GM23338 (cell line): ENCODE results near the gene RYR2. TPM values are rescaled to one million over a fixed set of nuclear protein-coding genes. Genes with fewer than 3 reads are reported as not detected.

Experiments used
- ATAC-seq: fragments of 200-7000 bp; cut with Tn5 transposase; 3 replicates; pipeline ENCODE4 v1.9.1; 2020
- DNase-seq: peaks from one replicate; pipeline ENCODE4 v3.0.0-alpha.2; 2015; ENCODE audit warnings: low spot score
- H2AFZ ChIP-seq: fragments of 200-600 bp; sonication (generic); 2 replicates; pipeline ENCODE4 v1.8.0; 2016; ENCODE audit warnings: antibody characterized with exemption, mild to moderate bottlenecking, moderate library complexity
- H3F3A ChIP-seq: fragments of 200-600 bp; sonication (generic); replicated peaks from 2 replicates; pipeline ENCODE4 v1.8.0; 2017; ENCODE audit warnings: antibody characterized with exemption, mixed run types, low read depth
- H3K27ac ChIP-seq: fragments of 200-600 bp; sonication (generic); 2 replicates; pipeline ENCODE4 v1.6.1; 2016; ENCODE audit warnings: low read depth
- H3K27me3 ChIP-seq: fragments of 200-600 bp; sonication (generic); 2 replicates; pipeline ENCODE4 v1.8.0; 2016; ENCODE audit warnings: mild to moderate bottlenecking, mixed run types, moderate library complexity; ENCODE audit not compliant: insufficient read depth
- H3K36me3 ChIP-seq: fragments of 200-600 bp; sonication (generic); 2 replicates; pipeline ENCODE4 v1.8.0; 2016; ENCODE audit warnings: mild to moderate bottlenecking; ENCODE audit not compliant: insufficient read depth
- H3K4me1 ChIP-seq: fragments of 200-600 bp; sonication (generic); 2 replicates; pipeline ENCODE4 v1.8.0; 2016; ENCODE audit warnings: mild to moderate bottlenecking, moderate library complexity; ENCODE audit not compliant: insufficient read depth
- H3K4me2 ChIP-seq: fragments of 200-600 bp; sonication (generic); 2 replicates; pipeline ENCODE4 v1.7.1; 2017; ENCODE audit warnings: mixed run types
- H3K4me3 ChIP-seq: fragments of 200-600 bp; sonication (generic); 2 replicates; pipeline ENCODE4 v1.6.1; 2016; ENCODE audit warnings: mixed run types
- H3K79me2 ChIP-seq: fragments of 200-600 bp; sonication (generic); replicated peaks from 2 replicates; pipeline ENCODE4 v1.8.0; 2017; ENCODE audit warnings: mild to moderate bottlenecking; ENCODE audit not compliant: insufficient read depth
- H3K9me2 ChIP-seq: fragments of 200-600 bp; sonication (generic); 2 replicates; pipeline ENCODE4 v1.8.0; 2017; ENCODE audit not compliant: insufficient read depth
- H4K20me1 ChIP-seq: fragments of 200-600 bp; sonication (generic); replicated peaks from 2 replicates; pipeline ENCODE4 v1.8.0; 2017; ENCODE audit warnings: mild to moderate bottlenecking; ENCODE audit not compliant: insufficient read depth
- H3K27ac Mint-ChIP-seq: 2 replicates; pipeline ENCODE4 v1.8.0; 2020; ENCODE audit warnings: inconsistent platforms, mild to moderate bottlenecking, moderate library complexity, mixed read lengths
- H3K27me3 Mint-ChIP-seq: 3 replicates; pipeline ENCODE4 v1.8.0; 2022; ENCODE audit warnings: low read depth, mild to moderate bottlenecking, moderate library complexity, mixed read lengths, inconsistent platforms; ENCODE audit not compliant: insufficient read depth, poor library complexity
- H3K36me3 Mint-ChIP-seq: 3 replicates; pipeline ENCODE4 v1.8.0; 2021; ENCODE audit warnings: low read depth, mild to moderate bottlenecking, inconsistent platforms, moderate library complexity, mixed read lengths
- H3K4me1 Mint-ChIP-seq: 3 replicates; pipeline ENCODE4 v1.8.0; 2020; ENCODE audit warnings: mild to moderate bottlenecking, inconsistent platforms, mixed read lengths
- H3K4me3 Mint-ChIP-seq: 3 replicates; pipeline ENCODE4 v1.8.0; 2021; ENCODE audit warnings: moderate library complexity, mild to moderate bottlenecking, inconsistent platforms, mixed read lengths
- H3K9me3 Mint-ChIP-seq: 3 replicates; pipeline ENCODE4 v1.8.0; 2020; ENCODE audit warnings: moderate library complexity, mild to moderate bottlenecking, inconsistent platforms, mixed read lengths
- CREB1 ChIP-seq: fragments of 250-450 bp; sonication (Bioruptor Pico); IDR thresholded peaks from 2 replicates; pipeline ENCODE4 v1.5.0; 2020; ENCODE audit warnings: low read depth, mild to moderate bottlenecking, moderate library complexity
- CTCF ChIP-seq, 2 experiments: fragments of 200-600 bp in 1 of 2; sonication (generic) in 1 of 2; conservative IDR thresholded peaks; 2 replicates each; pipeline versions ENCODE4 v1.5.1 to v1.6.1; 2016 to 2017; ENCODE audit warnings: antibody characterized with exemption in 2 of 2, low read depth in 2 of 2, mild to moderate bottlenecking in 2 of 2, moderate library complexity in 1 of 2
- ETS1 ChIP-seq: IDR thresholded peaks from 2 replicates; pipeline ENCODE4 v1.6.1; 2016; ENCODE audit warnings: antibody characterized with exemption
- EZH2 ChIP-seq: fragments of 200-600 bp; sonication (generic); IDR thresholded peaks from one replicate; pipeline ENCODE4 v1.8.0; 2017; ENCODE audit warnings: antibody characterized with exemption, mild to moderate bottlenecking, low read depth; ENCODE audit not compliant: unreplicated experiment
- EZH2phosphoT487 ChIP-seq: fragments of 200-600 bp; sonication (generic); IDR thresholded peaks from one replicate; pipeline ENCODE4 v1.8.1; 2018; ENCODE audit warnings: antibody characterized with exemption; ENCODE audit not compliant: unreplicated experiment
- JUNB ChIP-seq: IDR thresholded peaks from one replicate; pipeline ENCODE4 v1.6.1; 2016; ENCODE audit warnings: antibody characterized with exemption; ENCODE audit not compliant: unreplicated experiment
- NANOG ChIP-seq: IDR thresholded peaks from 2 replicates; pipeline ENCODE4 v1.6.1; 2016; ENCODE audit warnings: antibody characterized with exemption, borderline replicate concordance
- POLR2AphosphoS5 ChIP-seq: IDR thresholded peaks from 2 replicates; pipeline ENCODE4 v1.6.1; 2016; ENCODE audit warnings: antibody characterized with exemption, low read depth
- REST ChIP-seq: IDR thresholded peaks from one replicate; pipeline ENCODE4 v1.6.1; 2018; ENCODE audit warnings: antibody characterized with exemption; ENCODE audit not compliant: unreplicated experiment
- STAT1 ChIP-seq: IDR thresholded peaks from one replicate; pipeline ENCODE4 v1.6.1; 2016; ENCODE audit warnings: antibody characterized with exemption; ENCODE audit not compliant: unreplicated experiment
- ZNF114 ChIP-seq: fragments of 250-450 bp; sonication (Bioruptor Pico); IDR thresholded peaks from 2 replicates; pipeline ENCODE4 v1.5.0; 2020; ENCODE audit warnings: mild to moderate bottlenecking, moderate library complexity
- ZNF331 ChIP-seq: fragments of 250-450 bp; sonication (Bioruptor Pico); IDR thresholded peaks from 2 replicates; pipeline ENCODE4 v1.5.0; 2020; ENCODE audit warnings: low read depth, mild to moderate bottlenecking, moderate library complexity
- polyA plus RNA-seq: library from polyadenylated mRNA; unstranded; fragments of >200 nt; fragmentation: Nextera tagmentation; extraction: Ambion mirVana; gene quantifications from 2 replicates; pipeline ENCODE4 v1.2.1, GENCODE V29; 2016
- total RNA-seq: library from RNA; depleted of rRNA; stranded (reverse); fragments of >200 nt; shearing (Covaris generic); gene quantifications from 2 replicates; pipeline ENCODE4 v1.2.3, GENCODE V29; 2014
- TF ChIP-seq, protein P1 (sequence below): fragments of 250-450 bp; sonication (Bioruptor Pico); IDR thresholded peaks from 2 replicates; pipeline ENCODE4 v1.5.0; 2020; ENCODE audit warnings: mild to moderate bottlenecking, moderate library complexity

RYR2 gene
- total and polyA plus RNA-seq, 2 experiments from 2014 or later, result 8.9 to 10.0 TPM

DNA sequence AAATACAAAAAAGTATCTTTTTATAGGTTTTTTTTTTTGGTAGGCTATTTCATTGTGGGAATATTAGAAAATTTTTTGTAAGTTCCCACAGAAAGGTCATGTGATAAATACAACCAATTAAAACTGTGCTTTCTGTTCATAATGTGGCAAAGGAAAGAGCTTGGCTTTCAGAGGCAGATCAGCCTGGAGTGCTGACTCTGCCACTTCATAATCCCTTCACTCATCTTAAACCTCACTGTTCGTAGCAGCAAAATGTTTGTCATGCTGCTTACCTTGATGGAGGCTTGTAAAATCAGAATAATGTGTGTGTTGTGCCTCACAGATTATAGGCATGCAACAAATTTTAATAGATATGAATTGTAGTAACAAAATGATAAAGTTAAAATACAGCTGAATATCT, 671.9 kb downstream of the RYR2 start:
- Histone ChIP-seq H3K27me3 (no peaks in the 10 kb centered on the region), H3F3A (no peaks in the 10 kb centered on the region), H4K20me1 (peaks cover 3% of the 10 kb centered on the region; the same call in 1 of the 2 replicates), H3K4me2 (no peak overlapping the region), H3K36me3 (no peaks in the 10 kb centered on the region), H3K9me2 (no peaks in the 10 kb centered on the region), H3K27ac (no peak overlapping the region), H3K79me2 (no peaks in the 10 kb centered on the region), H3K4me3 (no peak overlapping the region), H3K4me1 (no peaks in the 10 kb centered on the region), H2AFZ (no peak overlapping the region)
- Mint-ChIP-seq H3K4me1 (peaks cover 4% of the 10 kb centered on the region; the same call in 2 of the 3 replicates), H3K27ac (no peak overlapping the region), H3K4me3 (no peak overlapping the region), H3K27me3 (no peaks in the 10 kb centered on the region), H3K9me3 (no peaks in the 10 kb centered on the region), H3K36me3 (no peaks in the 10 kb centered on the region)
- TF ChIP-seq REST, result no peak
- no peak for TF ChIP-seq ZNF331 (CRISPR knock-in tag)
- no peak for TF ChIP-seq EZH2
- no peak for TF ChIP-seq EZH2phosphoT487
- no peak for TF ChIP-seq NANOG
- TF ChIP-seq CTCF (conservative IDR thresholded peaks at IDR 0.05; ENCODE audit: low read depth in 2 of 2), result no peak
- no peak for TF ChIP-seq POLR2AphosphoS5
- no peak for TF ChIP-seq JUNB
- TF ChIP-seq ETS1, result no peak
- TF ChIP-seq ZNF114 (CRISPR knock-in tag), result no peak
- no peak for TF ChIP-seq CREB1 (CRISPR knock-in tag)
- TF ChIP-seq, protein P1, sequence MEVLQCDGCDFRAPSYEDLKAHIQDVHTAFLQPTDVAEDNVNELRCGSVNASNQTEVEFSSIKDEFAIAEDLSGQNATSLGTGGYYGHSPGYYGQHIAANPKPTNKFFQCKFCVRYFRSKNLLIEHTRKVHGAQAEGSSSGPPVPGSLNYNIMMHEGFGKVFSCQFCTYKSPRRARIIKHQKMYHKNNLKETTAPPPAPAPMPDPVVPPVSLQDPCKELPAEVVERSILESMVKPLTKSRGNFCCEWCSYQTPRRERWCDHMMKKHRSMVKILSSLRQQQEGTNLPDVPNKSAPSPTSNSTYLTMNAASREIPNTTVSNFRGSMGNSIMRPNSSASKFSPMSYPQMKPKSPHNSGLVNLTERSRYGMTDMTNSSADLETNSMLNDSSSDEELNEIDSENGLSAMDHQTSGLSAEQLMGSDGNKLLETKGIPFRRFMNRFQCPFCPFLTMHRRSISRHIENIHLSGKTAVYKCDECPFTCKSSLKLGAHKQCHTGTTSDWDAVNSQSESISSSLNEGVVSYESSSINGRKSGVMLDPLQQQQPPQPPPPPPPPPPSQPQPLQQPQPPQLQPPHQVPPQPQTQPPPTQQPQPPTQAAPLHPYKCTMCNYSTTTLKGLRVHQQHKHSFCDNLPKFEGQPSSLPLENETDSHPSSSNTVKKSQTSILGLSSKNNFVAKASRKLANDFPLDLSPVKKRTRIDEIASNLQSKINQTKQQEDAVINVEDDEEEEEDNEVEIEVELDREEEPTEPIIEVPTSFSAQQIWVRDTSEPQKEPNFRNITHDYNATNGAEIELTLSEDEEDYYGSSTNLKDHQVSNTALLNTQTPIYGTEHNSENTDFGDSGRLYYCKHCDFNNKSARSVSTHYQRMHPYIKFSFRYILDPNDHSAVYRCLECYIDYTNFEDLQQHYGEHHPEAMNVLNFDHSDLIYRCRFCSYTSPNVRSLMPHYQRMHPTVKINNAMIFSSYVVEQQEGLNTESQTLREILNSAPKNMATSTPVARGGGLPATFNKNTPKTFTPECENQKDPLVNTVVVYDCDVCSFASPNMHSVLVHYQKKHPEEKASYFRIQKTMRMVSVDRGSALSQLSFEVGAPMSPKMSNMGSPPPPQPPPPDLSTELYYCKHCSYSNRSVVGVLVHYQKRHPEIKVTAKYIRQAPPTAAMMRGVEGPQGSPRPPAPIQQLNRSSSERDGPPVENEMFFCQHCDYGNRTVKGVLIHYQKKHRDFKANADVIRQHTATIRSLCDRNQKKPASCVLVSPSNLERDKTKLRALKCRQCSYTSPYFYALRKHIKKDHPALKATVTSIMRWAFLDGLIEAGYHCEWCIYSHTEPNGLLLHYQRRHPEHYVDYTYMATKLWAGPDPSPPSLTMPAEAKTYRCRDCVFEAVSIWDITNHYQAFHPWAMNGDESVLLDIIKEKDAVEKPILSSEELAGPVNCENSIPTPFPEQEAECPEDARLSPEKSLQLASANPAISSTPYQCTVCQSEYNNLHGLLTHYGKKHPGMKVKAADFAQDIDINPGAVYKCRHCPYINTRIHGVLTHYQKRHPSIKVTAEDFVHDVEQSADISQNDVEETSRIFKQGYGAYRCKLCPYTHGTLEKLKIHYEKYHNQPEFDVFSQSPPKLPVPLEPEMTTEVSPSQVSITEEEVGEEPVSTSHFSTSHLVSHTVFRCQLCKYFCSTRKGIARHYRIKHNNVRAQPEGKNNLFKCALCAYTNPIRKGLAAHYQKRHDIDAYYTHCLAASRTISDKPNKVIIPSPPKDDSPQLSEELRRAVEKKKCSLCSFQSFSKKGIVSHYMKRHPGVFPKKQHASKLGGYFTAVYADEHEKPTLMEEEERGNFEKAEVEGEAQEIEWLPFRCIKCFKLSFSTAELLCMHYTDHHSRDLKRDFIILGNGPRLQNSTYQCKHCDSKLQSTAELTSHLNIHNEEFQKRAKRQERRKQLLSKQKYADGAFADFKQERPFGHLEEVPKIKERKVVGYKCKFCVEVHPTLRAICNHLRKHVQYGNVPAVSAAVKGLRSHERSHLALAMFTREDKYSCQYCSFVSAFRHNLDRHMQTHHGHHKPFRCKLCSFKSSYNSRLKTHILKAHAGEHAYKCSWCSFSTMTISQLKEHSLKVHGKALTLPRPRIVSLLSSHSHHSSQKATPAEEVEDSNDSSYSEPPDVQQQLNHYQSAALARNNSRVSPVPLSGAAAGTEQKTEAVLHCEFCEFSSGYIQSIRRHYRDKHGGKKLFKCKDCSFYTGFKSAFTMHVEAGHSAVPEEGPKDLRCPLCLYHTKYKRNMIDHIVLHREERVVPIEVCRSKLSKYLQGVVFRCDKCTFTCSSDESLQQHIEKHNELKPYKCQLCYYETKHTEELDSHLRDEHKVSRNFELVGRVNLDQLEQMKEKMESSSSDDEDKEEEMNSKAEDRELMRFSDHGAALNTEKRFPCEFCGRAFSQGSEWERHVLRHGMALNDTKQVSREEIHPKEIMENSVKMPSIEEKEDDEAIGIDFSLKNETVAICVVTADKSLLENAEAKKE (CRISPR knock-in tag), result no peak
- no peak for TF ChIP-seq STAT1
- no peak for DNase-seq
- no peak for ATAC-seq
